ENCODE measurements around the gene EFCAB11.

EFCAB11 gene

DNA sequence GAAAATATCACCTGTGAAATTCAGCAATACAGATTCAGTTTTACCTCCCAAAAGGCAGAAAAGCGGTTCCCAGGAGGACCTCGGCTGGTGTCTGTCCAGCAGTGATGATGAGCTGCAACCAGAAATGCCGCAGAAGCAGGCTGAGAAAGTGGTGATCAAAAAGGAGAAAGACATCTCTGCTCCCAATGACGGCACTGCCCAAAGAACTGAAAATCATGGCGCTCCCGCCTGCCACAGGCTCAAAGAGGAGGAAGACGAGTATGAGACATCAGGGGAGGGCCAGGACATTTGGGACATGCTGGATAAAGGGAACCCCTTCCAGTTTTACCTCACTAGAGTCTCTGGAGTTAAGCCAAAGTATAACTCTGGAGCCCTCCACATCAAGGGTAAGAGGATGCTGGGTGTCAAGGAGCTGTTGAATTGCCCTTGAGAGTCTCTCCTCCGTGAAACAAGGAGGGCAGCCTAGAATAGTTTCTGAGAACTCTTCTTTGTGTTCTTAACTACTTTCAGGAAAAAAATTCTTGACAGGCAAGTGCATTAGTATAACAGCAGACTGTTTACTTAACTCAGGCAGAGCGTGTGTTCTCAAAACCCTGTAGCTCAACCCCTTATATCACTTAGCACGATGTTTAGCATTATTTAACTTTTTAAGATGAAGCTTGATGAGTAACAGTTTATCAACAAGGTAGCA, 8.9 kb upstream of the EFCAB11 start:
- TF ChIP-seq CTCF (IDR thresholded peaks at IDR 0.05; ENCODE audit: low read depth, low read length) (no peak), MAX (IDR thresholded peaks at IDR 0.05; ENCODE audit: low read depth, low read length) (no peak), MYC (IDR thresholded peaks at IDR 0.05; ENCODE audit: low read depth, low read length) (no peak), POLR2A (IDR thresholded peaks at IDR 0.05; ENCODE audit: extremely low read depth, insufficient read length) (no peak)
- no peak for DNase-seq (ENCODE audit: low read depth)
- no peak overlapping the region for H3K4me3 ChIP-seq (ENCODE audit: low read depth, low read length)

GRCh38 chr14:89960914-89961313, 6.4 kb upstream of the EFCAB11 start:
- H3K4me3 ChIP-seq (ENCODE audit: low read depth, low read length) = no peak overlapping the region
- DNase-seq (ENCODE audit: low read depth) = no peak
- no peak for TF ChIP-seq MYC (IDR thresholded peaks at IDR 0.05; ENCODE audit: low read depth, low read length)
- no peak for TF ChIP-seq CTCF (IDR thresholded peaks at IDR 0.05; ENCODE audit: low read depth, low read length)

DNA sequence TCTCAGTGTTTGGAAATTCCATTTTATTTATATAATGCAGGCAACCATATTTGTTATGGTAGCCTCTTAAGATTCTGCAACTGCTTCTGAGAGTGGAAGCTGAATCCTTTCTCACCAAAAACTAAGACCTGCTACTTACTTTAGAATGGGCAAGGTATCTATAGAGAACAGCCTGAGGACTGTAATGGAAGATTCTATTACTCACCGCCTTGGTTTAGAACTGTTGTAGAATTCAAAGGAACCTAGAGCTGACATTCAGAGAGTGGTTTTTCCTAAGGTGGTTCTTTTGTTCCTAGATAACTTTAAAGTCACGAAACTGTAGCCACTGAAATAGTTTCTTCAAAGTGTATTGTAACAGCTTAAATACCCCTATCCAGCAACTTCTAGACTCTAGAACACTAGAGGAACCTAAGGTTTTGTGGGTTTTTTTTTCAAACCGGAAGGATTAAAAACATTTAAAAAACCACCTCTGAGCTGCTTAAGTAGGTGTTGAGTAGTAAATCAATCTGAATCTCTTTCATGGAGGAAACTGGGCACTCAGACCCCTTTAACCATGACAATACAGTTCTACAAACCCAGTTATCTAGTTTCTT, 5.4 kb upstream of the EFCAB11 start:
- TF ChIP-seq MAX (IDR thresholded peaks at IDR 0.05; ENCODE audit: low read depth, low read length) (no peak), POLR2A (IDR thresholded peaks at IDR 0.05; ENCODE audit: extremely low read depth, insufficient read length) (no peak), MYC (IDR thresholded peaks at IDR 0.05; ENCODE audit: low read depth, low read length) (no peak), CTCF (IDR thresholded peaks at IDR 0.05; ENCODE audit: low read depth, low read length) (no peak)
- DNase-seq (ENCODE audit: low read depth) = no peak
- no peak overlapping the region for H3K4me3 ChIP-seq (ENCODE audit: low read depth, low read length)

GRCh38 chr14:89958966-89959365, 4.4 kb upstream of the EFCAB11 start:
- no peak for DNase-seq (ENCODE audit: low read depth)
- H3K4me3 ChIP-seq (ENCODE audit: low read depth, low read length) = no peak overlapping the region
- TF ChIP-seq POLR2A (IDR thresholded peaks at IDR 0.05; ENCODE audit: extremely low read depth, insufficient read length) (no peak), MYC (IDR thresholded peaks at IDR 0.05; ENCODE audit: low read depth, low read length) (no peak), MAX (IDR thresholded peaks at IDR 0.05; ENCODE audit: low read depth, low read length) (no peak), CTCF (IDR thresholded peaks at IDR 0.05; ENCODE audit: low read depth, low read length) (no peak)

DNA sequence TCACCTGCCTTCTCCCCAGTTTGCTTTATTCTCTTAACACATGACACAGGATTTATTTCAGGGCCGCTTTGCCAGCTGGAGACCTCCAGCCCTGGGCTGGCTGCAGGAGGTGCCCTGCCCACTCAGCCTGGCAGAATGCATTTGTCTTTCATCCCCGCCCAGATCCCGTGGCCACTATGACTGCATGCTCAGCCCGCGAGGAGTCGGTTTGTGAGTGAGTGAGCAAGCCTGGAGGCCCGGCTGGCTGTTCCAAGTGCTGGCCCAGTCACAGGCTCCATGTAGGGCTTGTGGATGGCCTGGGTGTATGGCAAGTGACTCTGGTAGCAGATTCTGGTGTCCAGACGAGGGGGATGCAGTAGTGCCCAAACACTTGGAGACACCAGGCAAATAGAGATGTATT, 3.3 kb upstream of the EFCAB11 start:
- no peak for DNase-seq (ENCODE audit: low read depth)
- no peak for TF ChIP-seq POLR2A (IDR thresholded peaks at IDR 0.05; ENCODE audit: extremely low read depth, insufficient read length)
- TF ChIP-seq MAX (IDR thresholded peaks at IDR 0.05; ENCODE audit: low read depth, low read length) = no peak
- no peak for TF ChIP-seq MYC (IDR thresholded peaks at IDR 0.05; ENCODE audit: low read depth, low read length)
- TF ChIP-seq CTCF (IDR thresholded peaks at IDR 0.05; ENCODE audit: low read depth, low read length) = no peak
- no peak overlapping the region for H3K4me3 ChIP-seq (ENCODE audit: low read depth, low read length)
